Measurements from ENCODE around the gene ASF1B.

- no peak for TF ChIP-seq CTCF (conservative IDR thresholded peaks at IDR 0.05; ENCODE audit: low read depth, low read length)
- no peak for TF ChIP-seq EZH2 (IDR thresholded peaks at IDR 0.05; ENCODE audit: borderline replicate concordance, low read depth, low read length, poor library complexity, severe bottlenecking)
Observed at GRCh38 chr19:14155371-14155770, 19.0 kb upstream of the ASF1B start.
